DMS 273 treated with DMSO at 0.1 percent for 48 hours (cell line): ENCODE data around the gene MYO7A.

Experiments used
- DNase-seq: peaks from one replicate; lab custom pipeline; 2025; lab: John Stamatoyannopoulos, UW

The MYO7A gene

DNA sequence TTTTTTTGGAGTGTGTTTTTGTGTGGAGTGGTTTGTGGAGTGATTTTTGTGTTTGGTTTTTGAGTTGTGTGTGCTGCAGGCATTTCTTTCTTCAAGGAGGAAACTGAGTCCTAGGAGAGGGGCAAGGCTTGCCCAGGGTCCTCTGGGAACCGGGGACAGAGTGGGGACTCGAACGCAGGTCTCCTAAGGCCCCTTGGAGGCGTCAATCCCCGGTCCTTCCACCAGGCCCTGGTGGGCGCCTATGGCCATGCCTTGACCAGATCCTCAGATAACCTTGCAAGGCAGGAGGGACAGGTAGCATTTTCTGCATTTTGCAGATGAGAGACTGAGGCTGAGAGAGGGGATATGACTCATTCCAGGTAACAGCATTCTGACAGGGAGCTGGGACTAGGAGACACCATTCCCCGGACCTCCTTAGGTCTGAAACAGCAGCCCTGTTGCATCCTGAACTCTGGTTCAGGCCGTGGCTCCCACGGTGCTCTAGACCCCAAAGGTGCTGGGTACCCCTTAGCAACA lies 39.1 kb downstream of the MYO7A start:
- DNase-seq, result no peak

DNA sequence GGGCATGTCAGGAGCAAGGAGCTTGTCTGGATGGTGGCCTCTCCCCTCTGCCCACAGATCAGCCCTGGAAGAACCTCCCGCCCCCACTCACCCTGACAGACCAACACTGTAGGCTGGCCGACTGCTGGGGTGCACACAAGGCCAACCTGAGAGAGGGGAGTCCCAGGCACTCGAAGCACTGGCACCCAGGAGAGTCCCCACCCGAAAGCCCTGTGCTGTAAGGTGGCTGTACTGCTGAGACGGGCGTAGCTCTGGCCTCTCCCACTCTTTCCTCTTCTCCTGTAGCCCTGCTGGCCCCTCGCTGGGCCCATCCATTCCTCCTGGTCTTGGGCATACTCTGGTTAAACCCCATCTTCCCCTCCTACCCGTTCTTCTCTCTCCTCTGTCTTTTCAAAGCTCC lies 39.7 kb downstream of the MYO7A start:
- no peak for DNase-seq

DNA sequence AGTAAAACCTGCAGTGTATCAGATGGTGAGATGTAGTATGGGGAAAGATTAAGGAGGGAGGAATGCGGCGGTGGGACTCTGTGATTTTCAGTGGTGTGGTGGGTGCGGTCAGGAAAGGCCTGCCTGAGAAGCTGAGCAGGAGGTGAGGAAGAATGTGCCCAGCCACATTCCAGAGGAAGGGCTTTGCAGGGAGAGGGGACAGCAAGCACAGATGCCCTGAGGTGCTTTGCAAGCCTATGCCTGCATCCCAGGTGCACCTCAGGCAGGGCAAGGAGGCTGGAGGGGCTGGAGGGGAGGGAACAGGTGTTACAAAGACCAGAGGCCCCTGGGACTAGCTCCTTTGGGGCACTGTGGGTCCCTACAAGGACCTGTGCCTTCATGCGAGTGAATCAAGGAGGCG lies 42.1 kb downstream of the MYO7A start:
- no peak for DNase-seq

DNA sequence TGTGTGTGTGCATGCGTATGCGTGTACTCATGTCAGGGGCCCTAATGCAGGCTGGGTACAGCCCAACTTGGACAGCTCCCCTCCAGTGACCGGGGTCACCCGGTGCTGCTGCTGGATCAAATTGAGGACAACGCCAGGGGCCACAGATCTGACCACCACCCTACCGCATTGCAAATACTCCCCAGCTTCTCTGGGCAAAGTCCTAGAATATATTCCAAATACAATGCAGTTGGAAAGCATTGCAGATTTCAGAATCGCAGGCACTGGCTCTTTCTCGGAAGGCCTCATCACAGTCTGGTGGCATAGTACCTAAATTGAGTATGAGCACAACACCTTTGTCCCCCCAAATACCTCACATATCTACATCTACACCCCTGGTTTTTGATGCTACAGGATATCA lies 43.2 kb downstream of the MYO7A start:
- DNase-seq, result no peak

DNA sequence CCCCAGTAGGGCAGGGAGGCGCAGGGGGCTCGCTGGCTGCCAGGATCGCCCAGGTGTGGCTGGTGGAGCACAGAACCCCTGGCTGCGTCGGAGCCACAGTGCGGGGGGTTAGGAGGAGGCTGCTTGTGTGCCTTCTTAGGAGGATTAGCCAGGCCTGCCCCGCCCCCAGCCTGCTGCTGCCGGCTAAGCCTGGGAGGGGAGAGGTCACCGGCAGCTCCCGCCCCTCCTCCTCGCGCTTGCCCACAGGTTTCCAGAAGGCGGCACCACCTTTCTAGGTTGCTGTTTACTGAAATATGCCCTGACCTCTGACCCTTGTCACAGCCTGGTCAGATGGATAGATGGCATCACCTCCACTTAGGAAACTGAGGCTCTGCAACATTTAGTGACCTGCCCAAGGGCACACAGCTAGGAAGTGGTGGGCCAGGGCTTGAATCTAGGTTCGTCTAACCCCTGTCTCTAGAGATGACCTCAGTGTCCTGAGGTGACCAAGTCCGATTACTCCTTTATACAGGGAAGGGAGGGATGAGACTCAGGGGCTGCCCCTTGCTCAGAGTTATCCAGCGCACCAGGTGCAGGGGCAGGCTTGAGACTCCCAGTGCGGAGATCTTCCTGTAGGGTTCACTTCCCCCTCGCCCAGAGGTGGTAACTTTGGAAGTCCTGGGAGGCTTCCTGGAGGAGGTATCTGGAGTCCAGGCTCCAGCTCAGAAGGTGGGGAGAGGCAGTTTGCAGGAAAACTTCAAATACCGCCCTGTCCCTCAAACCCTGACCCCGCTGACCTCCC lies 44.0 kb downstream of the MYO7A start:
- DNase-seq, result no peak

DNA sequence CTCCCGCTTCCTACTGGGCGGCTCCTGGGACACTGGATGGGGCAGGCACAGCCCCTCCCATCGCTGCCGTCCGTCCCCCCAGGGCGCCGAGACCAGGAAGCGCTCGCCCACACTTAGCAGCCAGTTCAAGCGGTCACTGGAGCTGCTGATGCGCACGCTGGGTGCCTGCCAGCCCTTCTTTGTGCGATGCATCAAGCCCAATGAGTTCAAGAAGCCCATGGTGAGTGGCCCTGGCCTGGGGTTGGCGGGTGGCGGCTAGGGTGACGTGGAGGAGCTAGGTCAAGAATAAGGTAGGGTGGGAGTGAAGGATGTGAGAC lies 44.6 kb downstream of the MYO7A start:
- no peak for DNase-seq

DNA sequence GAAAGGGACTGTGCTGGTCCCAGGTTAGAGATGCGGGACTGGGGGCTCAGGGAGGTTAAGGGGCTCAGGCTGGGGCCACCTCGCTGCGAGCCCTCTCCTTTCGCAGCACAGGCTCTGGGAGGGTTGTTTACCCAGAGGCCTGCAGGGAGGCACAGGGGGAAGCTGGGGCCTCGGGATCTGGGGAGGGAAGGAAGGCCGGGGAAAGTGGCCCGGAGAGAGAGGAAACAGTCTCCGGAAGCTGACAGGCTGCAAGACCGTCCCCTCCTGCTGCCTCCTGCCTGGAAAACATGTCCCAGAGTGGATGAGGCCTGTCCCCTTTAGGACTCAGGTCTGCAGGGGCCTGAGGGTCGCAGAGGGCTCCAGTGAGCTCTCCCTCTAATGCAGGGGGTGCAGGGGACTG lies 45.4 kb downstream of the MYO7A start:
- no peak for DNase-seq

DNA sequence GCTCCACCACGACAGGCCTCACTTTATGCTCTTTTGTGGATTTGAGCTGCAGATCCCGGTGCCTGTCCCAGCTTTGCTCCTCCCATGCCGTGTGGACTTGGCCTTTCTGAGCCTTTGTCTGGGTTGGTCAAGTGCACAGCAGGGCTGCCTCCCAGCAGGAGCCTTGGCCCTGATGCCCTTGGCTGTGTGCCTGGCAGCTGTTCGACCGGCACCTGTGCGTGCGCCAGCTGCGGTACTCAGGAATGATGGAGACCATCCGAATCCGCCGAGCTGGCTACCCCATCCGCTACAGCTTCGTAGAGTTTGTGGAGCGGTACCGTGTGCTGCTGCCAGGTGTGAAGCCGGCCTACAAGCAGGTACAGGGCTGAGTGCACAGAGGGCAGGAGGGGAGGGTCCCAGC lies 46.5 kb downstream of the MYO7A start:
- no peak for DNase-seq

DNA sequence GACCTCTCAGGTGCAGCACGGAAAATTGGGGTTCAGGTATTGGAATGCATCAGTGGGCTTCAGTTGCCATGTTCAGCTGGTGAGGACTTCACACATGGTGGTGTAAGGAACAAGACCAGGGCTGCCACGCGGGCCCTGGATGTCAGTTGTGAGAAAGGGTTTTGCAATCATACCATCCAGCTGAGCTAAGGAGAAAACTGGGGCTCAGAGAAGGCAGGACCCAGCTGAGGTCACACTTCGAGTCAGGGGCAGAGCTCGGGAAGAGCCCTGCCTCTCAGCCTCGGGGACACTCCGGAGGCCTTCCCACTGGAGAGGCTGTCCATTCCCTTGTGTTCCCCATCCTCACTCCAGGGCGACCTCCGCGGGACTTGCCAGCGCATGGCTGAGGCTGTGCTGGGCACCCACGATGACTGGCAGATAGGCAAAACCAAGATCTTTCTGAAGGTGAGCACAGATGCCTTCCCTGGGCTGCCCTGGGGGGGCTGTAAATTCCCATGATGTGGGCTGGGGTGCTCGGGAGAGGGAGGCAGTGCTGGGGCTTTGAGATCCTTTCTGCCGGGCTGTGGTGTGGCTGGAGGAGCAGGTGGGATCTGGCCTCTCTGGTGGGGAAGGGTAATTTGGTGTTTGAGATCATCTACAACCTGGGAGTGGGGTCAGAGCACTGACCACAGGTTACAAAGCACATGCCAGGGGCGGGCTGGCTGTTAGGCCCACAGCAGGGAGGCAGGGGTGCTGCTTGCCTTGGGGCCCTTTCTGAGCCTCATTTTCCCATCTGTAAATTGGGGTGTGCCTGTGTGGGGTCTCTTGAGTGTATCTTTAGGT lies 47.2 kb downstream of the MYO7A start:
- no peak for DNase-seq

DNA sequence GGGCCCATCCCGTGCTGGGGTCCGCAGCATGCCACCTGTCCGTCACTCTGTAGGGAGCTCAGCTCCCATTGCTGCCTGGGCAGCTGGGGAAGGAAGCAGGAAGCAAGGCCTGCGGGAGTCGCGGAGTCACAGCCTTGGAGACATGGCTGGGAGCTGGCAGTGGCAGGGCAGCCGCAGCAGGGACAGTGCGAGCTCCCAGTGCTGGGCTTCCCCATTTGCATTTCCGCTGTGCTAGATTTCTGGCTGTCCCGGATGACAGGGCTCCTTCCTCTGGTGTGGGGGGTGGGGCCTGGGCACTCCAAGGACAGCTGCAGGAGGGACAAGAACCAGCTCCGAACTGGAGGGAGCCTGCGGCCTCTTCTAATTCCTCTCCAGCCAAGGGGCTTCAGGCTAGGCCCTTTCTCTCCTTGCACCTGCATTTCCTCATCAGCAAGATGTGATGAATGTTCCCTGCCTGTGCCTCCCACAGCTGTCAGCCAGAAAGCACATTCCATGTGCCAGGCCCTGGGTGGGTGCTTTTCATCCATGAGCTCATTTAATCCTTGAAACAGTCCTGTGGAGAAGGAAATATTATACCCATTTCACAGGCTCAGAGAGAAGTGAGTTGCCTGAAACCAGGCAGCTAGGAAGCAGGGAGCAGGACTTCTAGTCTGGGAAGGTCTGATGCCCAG lies 48.0 kb downstream of the MYO7A start:
- no peak for DNase-seq

DNA sequence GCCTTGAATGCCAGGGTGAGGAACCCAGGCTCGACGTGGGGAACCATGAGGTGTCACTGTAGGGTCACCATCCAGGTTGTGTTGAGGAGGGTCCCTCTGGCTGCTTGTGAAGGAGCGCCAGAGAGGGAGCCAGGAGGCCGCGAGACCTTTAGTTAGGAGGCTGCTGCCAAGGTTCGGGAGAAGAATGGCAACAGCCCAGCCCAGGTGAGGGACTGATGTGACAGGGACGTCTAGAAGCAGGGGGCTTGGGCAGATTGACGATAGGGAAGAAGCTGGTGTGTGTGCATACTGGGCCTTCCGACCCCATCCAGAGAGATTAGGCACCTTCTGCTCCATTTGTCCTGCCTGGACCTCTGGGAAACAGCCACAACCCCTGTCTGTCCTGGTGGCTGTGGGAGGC lies 49.0 kb downstream of the MYO7A start:
- DNase-seq, result no peak

DNA sequence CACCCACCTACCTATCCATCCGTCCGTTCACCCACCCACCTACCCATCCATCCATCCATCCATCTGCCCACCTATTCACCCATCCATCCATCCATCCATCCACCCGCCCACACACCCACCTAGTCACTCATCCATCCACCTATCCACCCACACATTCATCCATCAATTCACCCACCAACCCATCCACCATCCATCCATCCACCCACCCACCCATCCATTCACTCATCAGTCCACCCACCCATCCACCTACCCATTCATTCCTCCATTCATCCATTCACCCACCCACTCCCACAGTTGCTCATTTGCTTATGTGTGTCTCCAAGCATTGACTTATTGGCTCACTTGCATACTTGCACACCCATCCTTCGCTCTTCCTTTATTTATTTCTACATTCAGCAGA lies 50.1 kb downstream of the MYO7A start:
- no peak for DNase-seq

DNA sequence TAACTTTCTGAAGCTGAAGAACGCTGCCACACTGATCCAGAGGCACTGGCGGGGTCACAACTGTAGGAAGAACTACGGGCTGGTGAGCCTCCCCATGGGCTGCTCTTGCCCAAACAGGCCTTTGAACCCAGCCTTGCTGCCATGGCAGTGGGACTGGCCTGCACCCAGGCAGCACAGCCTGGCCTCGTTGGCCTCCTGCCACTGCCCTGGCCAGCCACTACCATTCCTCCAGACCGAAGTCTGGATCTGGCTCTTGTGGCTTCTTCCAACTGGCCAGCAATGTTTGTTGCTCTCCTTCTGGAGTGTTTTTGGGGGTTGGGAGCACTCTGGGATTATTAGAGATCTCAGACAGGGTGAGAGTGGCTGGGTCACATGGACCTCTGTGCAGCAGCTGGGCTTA lies 51.0 kb downstream of the MYO7A start:
- no peak for DNase-seq

DNA sequence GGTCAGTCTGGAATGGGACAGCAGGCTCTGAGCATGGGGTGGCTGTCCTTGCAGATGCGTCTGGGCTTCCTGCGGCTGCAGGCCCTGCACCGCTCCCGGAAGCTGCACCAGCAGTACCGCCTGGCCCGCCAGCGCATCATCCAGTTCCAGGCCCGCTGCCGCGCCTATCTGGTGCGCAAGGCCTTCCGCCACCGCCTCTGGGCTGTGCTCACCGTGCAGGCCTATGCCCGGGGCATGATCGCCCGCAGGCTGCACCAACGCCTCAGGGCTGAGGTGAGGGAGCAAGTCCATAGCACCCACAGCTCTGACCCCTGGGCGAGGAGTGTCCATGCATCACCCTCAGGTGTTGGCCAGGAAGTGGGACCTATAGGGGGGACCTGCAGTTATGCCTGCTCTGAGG lies 51.6 kb downstream of the MYO7A start:
- DNase-seq, result no peak

DNA sequence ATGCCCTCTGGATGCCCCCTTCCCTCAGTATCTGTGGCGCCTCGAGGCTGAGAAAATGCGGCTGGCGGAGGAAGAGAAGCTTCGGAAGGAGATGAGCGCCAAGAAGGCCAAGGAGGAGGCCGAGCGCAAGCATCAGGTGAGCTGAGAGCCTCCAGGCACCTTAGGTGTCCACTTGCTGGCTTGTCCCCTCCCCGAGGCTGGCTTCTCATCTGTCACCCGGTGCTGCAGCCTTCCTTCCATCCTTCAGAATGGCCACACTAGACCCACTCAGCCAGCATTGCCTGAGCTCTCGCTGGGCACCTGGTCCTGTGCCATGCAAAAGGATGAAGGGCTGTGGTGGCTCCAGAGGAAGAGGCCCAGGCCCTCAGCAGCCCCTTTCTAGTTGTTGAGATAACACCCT lies 52.3 kb downstream of the MYO7A start:
- no peak for DNase-seq

DNA sequence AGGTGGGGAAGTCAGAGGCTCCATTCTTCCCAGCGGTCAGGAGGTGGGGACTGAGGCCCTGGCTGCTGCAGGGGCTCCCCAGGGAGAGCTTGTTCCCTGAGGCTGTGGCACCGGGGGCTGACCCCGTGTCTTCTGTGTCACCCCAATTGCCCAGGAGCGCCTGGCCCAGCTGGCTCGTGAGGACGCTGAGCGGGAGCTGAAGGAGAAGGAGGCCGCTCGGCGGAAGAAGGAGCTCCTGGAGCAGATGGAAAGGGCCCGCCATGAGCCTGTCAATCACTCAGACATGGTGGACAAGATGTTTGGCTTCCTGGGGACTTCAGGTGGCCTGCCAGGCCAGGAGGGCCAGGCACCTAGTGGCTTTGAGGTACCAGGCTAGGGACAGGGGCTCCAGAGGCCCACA lies 53.2 kb downstream of the MYO7A start:
- no peak for DNase-seq

DNA sequence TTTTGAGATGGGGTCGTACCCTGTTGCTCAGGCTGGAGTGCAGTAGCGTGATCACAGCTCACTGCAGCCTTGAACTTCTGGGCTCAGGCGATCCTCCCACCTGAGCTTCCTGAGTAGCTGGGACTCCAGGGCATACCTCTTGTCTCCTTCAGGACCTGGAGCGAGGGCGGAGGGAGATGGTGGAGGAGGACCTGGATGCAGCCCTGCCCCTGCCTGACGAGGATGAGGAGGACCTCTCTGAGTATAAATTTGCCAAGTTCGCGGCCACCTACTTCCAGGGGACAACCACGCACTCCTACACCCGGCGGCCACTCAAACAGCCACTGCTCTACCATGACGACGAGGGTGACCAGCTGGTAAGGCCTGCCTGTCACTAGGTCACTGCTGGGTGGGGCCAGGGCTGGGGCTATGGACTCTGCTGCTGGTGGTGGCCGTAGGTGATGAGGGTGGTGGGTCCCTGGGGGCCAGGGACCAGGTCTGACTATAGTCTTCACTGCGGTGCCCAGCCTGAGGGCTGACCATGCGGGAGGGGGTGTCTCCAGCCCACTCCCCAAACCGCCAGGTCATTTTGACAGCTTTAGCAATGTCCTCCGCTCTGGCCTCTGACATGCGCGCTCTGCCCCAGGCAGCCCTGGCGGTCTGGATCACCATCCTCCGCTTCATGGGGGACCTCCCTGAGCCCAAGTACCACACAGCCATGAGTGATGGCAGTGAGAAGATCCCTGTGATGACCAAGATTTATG lies 53.9 kb downstream of the MYO7A start:
- no peak for DNase-seq

DNA sequence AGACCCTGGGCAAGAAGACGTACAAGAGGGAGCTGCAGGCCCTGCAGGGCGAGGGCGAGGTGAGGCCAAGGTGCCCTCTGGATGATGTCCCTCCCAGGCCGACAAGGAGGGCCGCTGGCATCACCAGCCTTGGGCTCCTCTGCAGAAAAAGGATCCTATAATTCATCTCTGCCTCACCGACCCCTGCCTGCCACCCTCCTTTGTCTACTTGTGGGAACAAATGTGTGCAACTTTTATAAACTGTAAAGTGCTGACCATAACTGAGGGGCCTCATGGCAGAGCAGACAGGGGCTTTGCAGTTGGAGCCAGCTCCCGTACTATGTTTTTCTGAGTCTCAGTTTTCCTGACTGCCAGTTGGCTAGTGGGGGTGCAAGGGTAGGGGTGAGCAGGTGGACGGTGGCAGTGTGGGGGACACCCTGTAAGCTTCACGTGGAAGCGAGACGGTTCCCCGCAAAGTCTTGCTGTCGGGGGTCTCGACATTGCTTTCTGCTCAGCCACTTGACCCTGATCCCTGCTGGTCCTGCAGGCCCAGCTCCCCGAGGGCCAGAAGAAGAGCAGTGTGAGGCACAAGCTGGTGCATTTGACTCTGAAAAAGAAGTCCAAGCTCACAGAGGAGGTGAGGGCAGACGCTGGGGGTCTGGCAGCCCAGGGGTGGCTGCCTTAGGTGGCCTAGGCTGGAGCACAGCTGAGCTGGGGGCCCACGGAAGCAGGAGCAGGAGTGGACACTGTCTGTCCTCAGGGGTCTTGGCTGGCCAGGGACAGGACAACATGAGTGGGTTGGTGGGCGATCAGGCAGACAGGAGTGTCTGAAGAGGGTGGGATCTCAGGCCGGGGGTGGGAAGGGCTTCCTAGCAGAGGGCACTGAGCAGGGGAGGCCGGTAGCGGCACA lies 54.7 kb downstream of the MYO7A start:
- DNase-seq, result no peak

DNA sequence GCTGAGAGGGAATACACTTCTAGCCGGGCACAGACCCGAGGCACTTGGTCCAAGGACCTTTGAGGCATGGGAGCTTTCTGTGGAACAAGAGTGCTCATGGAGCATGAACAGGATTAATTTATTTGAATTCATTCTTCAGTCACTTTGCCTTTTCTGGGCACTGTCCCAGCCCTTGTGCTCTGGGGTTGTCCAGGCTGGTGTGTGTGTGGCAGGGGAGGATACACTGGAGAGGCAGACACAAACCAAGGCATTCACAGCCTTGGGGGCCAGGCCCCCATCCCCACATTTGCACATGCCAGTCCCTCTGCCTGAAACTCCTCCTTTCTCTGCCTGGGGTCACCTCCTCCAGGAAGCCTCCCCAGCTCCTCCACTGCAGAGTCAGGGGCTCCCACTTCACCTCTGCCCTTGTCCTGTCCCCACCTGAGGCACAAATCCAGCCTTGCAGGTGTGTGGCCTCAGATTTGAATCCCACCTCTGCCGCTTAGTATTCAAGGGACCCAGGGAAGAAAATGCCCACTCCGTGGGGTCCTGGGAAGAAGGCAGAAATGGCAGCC lies 55.5 kb downstream of the MYO7A start:
- no peak for DNase-seq

DNA sequence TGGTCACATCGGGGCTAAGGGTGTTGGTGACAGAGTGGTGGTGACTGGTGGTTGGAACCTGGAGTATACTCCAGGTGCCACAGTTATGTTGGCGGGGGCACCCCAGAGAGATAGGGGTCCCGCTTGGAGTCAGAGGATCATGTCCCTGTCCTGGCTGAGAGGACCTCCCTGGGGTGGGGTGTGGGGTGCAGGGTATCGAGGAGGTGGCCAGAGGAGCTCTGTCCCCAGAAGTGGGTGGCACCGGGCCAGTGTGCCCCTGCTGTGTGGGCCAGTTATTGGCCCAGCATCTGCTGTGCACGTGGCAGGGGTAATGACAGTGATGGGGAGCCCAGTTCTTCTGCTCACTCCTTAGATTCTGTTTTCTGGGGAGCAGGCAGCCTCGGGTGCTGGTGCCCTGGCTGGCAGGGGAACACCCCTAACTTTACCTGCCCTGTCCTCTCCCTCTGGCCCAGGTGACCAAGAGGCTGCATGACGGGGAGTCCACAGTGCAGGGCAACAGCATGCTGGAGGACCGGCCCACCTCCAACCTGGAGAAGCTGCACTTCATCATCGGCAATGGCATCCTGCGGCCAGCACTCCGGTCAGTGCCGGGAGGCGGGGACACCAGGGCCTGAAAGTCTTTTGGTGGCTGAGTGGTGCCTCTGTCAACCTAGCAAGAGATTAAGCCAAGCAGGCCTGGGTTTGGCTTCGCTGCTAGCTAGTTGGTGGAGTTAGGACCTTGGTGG lies 56.3 kb downstream of the MYO7A start:
- no peak for DNase-seq
